Loucy (cell line): ENCODE measurements around the gene KIAA0232.

ENCODE experiments used
- H2AFZ ChIP-seq: fragments of 200-600 bp; sonication (generic); 2 replicates; pipeline ENCODE4 v1.6.0; 2016; ENCODE audit warnings: antibody characterized with exemption, mild to moderate bottlenecking, low read length, moderate library complexity
- H3F3A ChIP-seq: fragments of 200-600 bp; 2 replicates; pipeline ENCODE4 v1.6.0; 2016; ENCODE audit warnings: antibody characterized with exemption, low read depth, mild to moderate bottlenecking
- H3K27me3 ChIP-seq: fragments of 200-600 bp; sonication (generic); 2 replicates; pipeline ENCODE4 v1.6.1; 2014; ENCODE audit warnings: low read length, mild to moderate bottlenecking; ENCODE audit not compliant: insufficient read depth, poor library complexity, severe bottlenecking
- H3K36me3 ChIP-seq: fragments of 200-600 bp; sonication (generic); 2 replicates; pipeline ENCODE4 v1.6.1; 2016; ENCODE audit warnings: low read length; ENCODE audit not compliant: insufficient read depth
- H3K4me1 ChIP-seq: fragments of 200-600 bp; sonication (generic); 2 replicates; pipeline ENCODE4 v1.5.1; 2014; ENCODE audit warnings: low read length, mild to moderate bottlenecking; ENCODE audit not compliant: insufficient read depth, poor library complexity, severe bottlenecking
- H3K4me2 ChIP-seq: fragments of 200-600 bp; sonication (generic); 2 replicates; pipeline ENCODE4 v1.6.0; 2014; ENCODE audit warnings: antibody characterized with exemption, low read length, low read depth, mild to moderate bottlenecking; ENCODE audit not compliant: poor library complexity, severe bottlenecking
- H3K4me3 ChIP-seq: fragments of 200-600 bp; sonication (generic); 2 replicates; pipeline ENCODE4 v1.5.1; 2014; ENCODE audit warnings: low read length, mild to moderate bottlenecking, mixed read lengths; ENCODE audit not compliant: poor library complexity, severe bottlenecking
- H3K79me2 ChIP-seq: fragments of 200-600 bp; sonication (generic); 2 replicates; pipeline ENCODE4 v1.6.1; 2014; ENCODE audit warnings: low read length; ENCODE audit not compliant: insufficient read depth
- H3K9ac ChIP-seq: fragments of 200-600 bp; sonication (generic); 2 replicates; pipeline ENCODE4 v1.6.0; 2014; ENCODE audit warnings: mild to moderate bottlenecking, low read depth, low read length, moderate library complexity; ENCODE audit not compliant: poor library complexity, severe bottlenecking
- H3K9me2 ChIP-seq: fragments of 200-600 bp; sonication (generic); replicated peaks from 2 replicates; pipeline ENCODE4 v1.6.1; 2016; ENCODE audit warnings: low read depth, low read length, mixed read lengths
- H3K9me3 ChIP-seq: fragments of 200-600 bp; sonication (generic); 2 replicates; pipeline ENCODE4 v1.6.1; 2014; ENCODE audit warnings: mild to moderate bottlenecking, antibody characterized with exemption, low read length, low read depth; ENCODE audit not compliant: insufficient read depth
- H4K20me1 ChIP-seq: fragments of 200-600 bp; sonication (generic); 2 replicates; pipeline ENCODE4 v1.6.0; 2014; ENCODE audit warnings: antibody characterized with exemption, low read length, mild to moderate bottlenecking; ENCODE audit not compliant: insufficient read depth, poor library complexity, severe bottlenecking
- CTCF ChIP-seq: fragments of 200-600 bp; sonication (generic); conservative IDR thresholded peaks from 2 replicates; pipeline ENCODE4 v1.5.1; 2014; ENCODE audit warnings: mild to moderate bottlenecking, antibody characterized with exemption, low read length
- EZH2phosphoT487 ChIP-seq: fragments of 200-600 bp; IDR thresholded peaks from 2 replicates; pipeline ENCODE4 v1.6.1; 2018; ENCODE audit warnings: antibody characterized with exemption, mild to moderate bottlenecking, moderate library complexity, borderline replicate concordance

The KIAA0232 gene

GRCh38 chr4:6915041-6916005 lies 132.8 kb downstream of the KIAA0232 start:
- Histone ChIP-seq H3K9me3 (no peaks in the 10 kb centered on the region), H3K4me1 (peaks cover 44% of the 10 kb centered on the region), H3K9ac (no peak overlapping the region), H3F3A (no peaks in the 10 kb centered on the region), H3K36me3 (no peaks in the 10 kb centered on the region), H3K4me2 (peak overlapping the region; percentile 41), H3K4me3 (no peak overlapping the region), H3K27me3 (no peaks in the 10 kb centered on the region), H4K20me1 (peaks cover 14% of the 10 kb centered on the region), H3K79me2 (peaks cover 37% of the 10 kb centered on the region; the same call in 1 of the 2 replicates), H3K9me2 (no peaks in the 10 kb centered on the region), H2AFZ (no peak overlapping the region)
- TF ChIP-seq EZH2phosphoT487 (no peak), CTCF (no peak)

- Histone ChIP-seq H3K4me1 (peaks cover 36% of the 10 kb centered on the region), H3K27me3 (no peaks in the 10 kb centered on the region), H3K4me3 (peak overlapping the region; percentile 5), H3K9ac (no peak overlapping the region), H4K20me1 (peaks cover 6% of the 10 kb centered on the region), H3K36me3 (no peaks in the 10 kb centered on the region), H3K9me2 (no peaks in the 10 kb centered on the region), H3K79me2 (peaks cover 29% of the 10 kb centered on the region; the same call in 1 of the 2 replicates), H3K9me3 (no peaks in the 10 kb centered on the region), H2AFZ (no peak overlapping the region), H3K4me2 (peak overlapping the region; percentile 41), H3F3A (no peaks in the 10 kb centered on the region)
- TF ChIP-seq CTCF (no peak), EZH2phosphoT487 (no peak)
These were observed 133.6 kb downstream of the KIAA0232 start for GRCh38 chr4:6916069-6916586.

DNA sequence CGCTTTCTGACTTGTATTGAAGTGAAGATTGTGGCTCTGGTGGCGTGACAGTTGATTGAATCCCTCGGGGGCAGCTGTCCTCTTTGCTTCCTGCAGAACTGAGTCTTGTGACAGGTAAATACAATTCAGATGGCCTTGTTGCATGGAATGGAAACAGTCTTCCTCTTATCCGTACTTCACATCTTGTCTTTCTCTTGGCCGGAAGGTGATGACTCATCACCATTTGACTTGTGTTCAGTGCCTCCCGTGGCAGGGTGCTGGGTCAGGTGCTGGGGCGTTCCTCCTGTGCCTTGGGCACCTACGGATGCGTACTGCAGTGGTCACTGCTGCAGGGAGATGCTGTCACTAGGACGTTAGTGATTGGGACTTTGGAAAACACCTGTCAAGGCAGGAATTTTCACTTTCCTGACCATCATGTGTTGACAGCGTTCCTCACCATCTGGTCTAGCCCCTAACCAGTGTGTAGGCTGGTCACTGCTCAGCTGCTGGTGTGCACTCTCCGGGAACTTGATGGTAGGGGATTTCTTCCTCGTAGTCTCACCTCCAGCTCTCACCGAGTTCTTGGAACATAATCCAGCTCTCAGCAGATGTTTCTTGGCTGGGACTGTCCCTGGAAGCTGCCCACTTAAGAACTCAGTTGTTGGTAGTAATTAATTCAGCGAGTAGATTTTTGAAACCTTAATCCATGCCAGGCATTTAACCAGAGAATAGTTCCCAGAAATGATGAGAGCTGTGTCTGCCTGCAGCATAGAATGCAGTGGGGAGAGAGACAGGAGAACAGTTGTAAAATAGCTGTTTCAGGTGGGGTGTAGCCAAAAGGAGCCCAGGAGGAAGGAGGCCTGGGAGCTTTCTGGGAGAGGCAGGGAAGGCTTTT lies 134.3 kb downstream of the KIAA0232 start:
- no peaks in the 10 kb centered on the region for H3F3A ChIP-seq
- H3K27me3 ChIP-seq, result no peaks in the 10 kb centered on the region
- peaks cover 22% of the 10 kb centered on the region; the same call in 1 of the 2 replicates for H3K79me2 ChIP-seq
- peak overlapping the region; percentile 41 for H3K4me2 ChIP-seq
- peaks cover 30% of the 10 kb centered on the region for H3K4me1 ChIP-seq
- no peaks in the 10 kb centered on the region for H3K36me3 ChIP-seq
- no peaks in the 10 kb centered on the region for H3K9me2 ChIP-seq
- peak overlapping the region; percentile 5 for H3K4me3 ChIP-seq
- no peak overlapping the region for H2AFZ ChIP-seq
- peak overlapping the region; percentile 4 for H3K9ac ChIP-seq
- TF ChIP-seq EZH2phosphoT487, result no peak
- no peak for TF ChIP-seq CTCF
- peaks cover 4% of the 10 kb centered on the region for H4K20me1 ChIP-seq
- no peaks in the 10 kb centered on the region for H3K9me3 ChIP-seq
